ENCODE measurements around the gene PRKAR2A. TPM values are rescaled to one million over a fixed set of nuclear protein-coding genes. Genes with fewer than 3 reads are reported as not detected.
A peak's percentile ranks its signal among the peaks of the same experiment; 100 is the strongest.
"Not testable (repeated sequence)": the region's sequence is repeated elsewhere in the genome, so short reads cannot be mapped to it uniquely, and the experiment has no call there.

Gene PRKAR2A
- total RNA-seq, 2 donors from 2014 or later, result 23.0 to 35.7 TPM

- not testable (repeated sequence) for H3K27me3 Mint-ChIP-seq (ENCODE audit: low read depth); ATAC-seq (replicated peaks in 1 of 2); H3K4me3 Mint-ChIP-seq; DNase-seq; H3K27ac Mint-ChIP-seq; H3K36me3 Mint-ChIP-seq (ENCODE audit: insufficient read depth in 2 of 2); H3K9me3 Mint-ChIP-seq
- H3K4me1 Mint-ChIP-seq (ENCODE audit: low read depth), result peaks cover 12% of the 10 kb centered on the region
Measured at GRCh38 chr3:48827874-48828273, 19.8 kb downstream of the PRKAR2A start.

GRCh38 chr3:48826451-48826850 lies 21.2 kb downstream of the PRKAR2A start:
- H3K27ac Mint-ChIP-seq, result no peak overlapping the region
- H3K27me3 Mint-ChIP-seq (ENCODE audit: low read depth), result no peaks in the 10 kb centered on the region
- H3K9me3 Mint-ChIP-seq, result no peaks in the 10 kb centered on the region
- no peak overlapping the region for H3K4me3 Mint-ChIP-seq
- DNase-seq, result no peak
- peaks cover 12% of the 10 kb centered on the region for H3K4me1 Mint-ChIP-seq (ENCODE audit: low read depth)
- H3K36me3 Mint-ChIP-seq (ENCODE audit: insufficient read depth in 2 of 2), result no peaks in the 10 kb centered on the region
- ATAC-seq (replicated peaks in 1 of 2), result no peak

- no peak overlapping the region for H3K4me3 Mint-ChIP-seq
- H3K36me3 Mint-ChIP-seq (ENCODE audit: insufficient read depth in 2 of 2), result peaks cover 0 to 3% of the 10 kb centered on the region in 2 donors
- H3K9me3 Mint-ChIP-seq, result no peaks in the 10 kb centered on the region
- no peak for ATAC-seq (replicated peaks in 1 of 2)
- H3K27ac Mint-ChIP-seq, result no peak overlapping the region
- DNase-seq, result no peak
- H3K27me3 Mint-ChIP-seq (ENCODE audit: low read depth), result no peaks in the 10 kb centered on the region
- H3K4me1 Mint-ChIP-seq (ENCODE audit: low read depth), result peaks cover 19% of the 10 kb centered on the region
Measured at GRCh38 chr3:48820612-48821324, 26.9 kb downstream of the PRKAR2A start.

GRCh38 chr3:48819234-48820221 lies 28.1 kb downstream of the PRKAR2A start:
- DNase-seq (no peak), ATAC-seq (replicated peaks in 1 of 2) (no peak)
- Mint-ChIP-seq H3K27me3 (ENCODE audit: low read depth) (no peaks in the 10 kb centered on the region), H3K36me3 (ENCODE audit: insufficient read depth in 2 of 2) (peaks cover 0 to 3% of the 10 kb centered on the region in 2 donors), H3K4me1 (ENCODE audit: low read depth) (peaks cover 21% of the 10 kb centered on the region), H3K4me3 (no peak overlapping the region), H3K9me3 (no peaks in the 10 kb centered on the region), H3K27ac (no peak overlapping the region)

- DNase-seq (no peak), ATAC-seq (replicated peaks in 1 of 2) (no peak)
- Mint-ChIP-seq H3K27me3 (ENCODE audit: low read depth) (no peaks in the 10 kb centered on the region), H3K4me3 (peak overlapping the region; percentile 25 to 58), H3K36me3 (ENCODE audit: insufficient read depth in 2 of 2) (peaks cover 0 to 3% of the 10 kb centered on the region in 2 donors), H3K27ac (peak overlapping the region; percentile 93), H3K9me3 (peaks cover 0 to 2% of the 10 kb centered on the region in 2 donors), H3K4me1 (ENCODE audit: low read depth) (peaks cover 34% of the 10 kb centered on the region)
Measured at GRCh38 chr3:48811524-48811923, 36.1 kb downstream of the PRKAR2A start.

- Mint-ChIP-seq H3K36me3 (ENCODE audit: insufficient read depth in 2 of 2) (peaks cover 0 to 3% of the 10 kb centered on the region in 2 donors), H3K9me3 (no peaks in the 10 kb centered on the region), H3K27me3 (ENCODE audit: low read depth) (no peaks in the 10 kb centered on the region), H3K4me3 (no peak overlapping the region), H3K4me1 (ENCODE audit: low read depth) (peaks cover 5% of the 10 kb centered on the region), H3K27ac (no peak overlapping the region)
- DNase-seq (no peak), ATAC-seq (replicated peaks in 1 of 2) (no peak)
Measured at GRCh38 chr3:48804930-48805329, 42.7 kb downstream of the PRKAR2A start.

GRCh38 chr3:48800831-48801230 lies 46.8 kb downstream of the PRKAR2A start:
- ATAC-seq (replicated peaks in 1 of 2); H3K4me1 Mint-ChIP-seq (ENCODE audit: low read depth); H3K4me3 Mint-ChIP-seq; H3K36me3 Mint-ChIP-seq (ENCODE audit: insufficient read depth in 2 of 2); H3K9me3 Mint-ChIP-seq; H3K27ac Mint-ChIP-seq; H3K27me3 Mint-ChIP-seq (ENCODE audit: low read depth); DNase-seq: not testable (repeated sequence)

- ATAC-seq (replicated peaks in 1 of 2) (no peak), DNase-seq (no peak)
- Mint-ChIP-seq H3K27ac (no peak overlapping the region), H3K36me3 (ENCODE audit: insufficient read depth in 2 of 2) (peaks cover 0 to 3% of the 10 kb centered on the region in 2 donors), H3K4me1 (ENCODE audit: low read depth) (no peaks in the 10 kb centered on the region), H3K4me3 (no peak overlapping the region), H3K27me3 (ENCODE audit: low read depth) (no peaks in the 10 kb centered on the region), H3K9me3 (no peaks in the 10 kb centered on the region)
Measured at GRCh38 chr3:48798998-48799397, 48.7 kb downstream of the PRKAR2A start.

- no peaks in the 10 kb centered on the region for H3K27me3 Mint-ChIP-seq (ENCODE audit: low read depth)
- H3K4me1 Mint-ChIP-seq (ENCODE audit: low read depth), result no peaks in the 10 kb centered on the region
- DNase-seq, result no peak
- no peak overlapping the region for H3K4me3 Mint-ChIP-seq
- peaks cover 0 to 2% of the 10 kb centered on the region in 2 donors for H3K36me3 Mint-ChIP-seq (ENCODE audit: insufficient read depth in 2 of 2)
- ATAC-seq (replicated peaks in 1 of 2), result no peak
- H3K27ac Mint-ChIP-seq, result no peak overlapping the region
- no peaks in the 10 kb centered on the region for H3K9me3 Mint-ChIP-seq
Measured at GRCh38 chr3:48797626-48798025, 50.0 kb downstream of the PRKAR2A start.

GRCh38 chr3:48795997-48796732 lies 51.5 kb downstream of the PRKAR2A start:
- no peak overlapping the region for H3K27ac Mint-ChIP-seq
- no peaks in the 10 kb centered on the region for H3K9me3 Mint-ChIP-seq
- H3K4me1 Mint-ChIP-seq (ENCODE audit: low read depth), result no peaks in the 10 kb centered on the region
- H3K36me3 Mint-ChIP-seq (ENCODE audit: insufficient read depth in 2 of 2), result peaks cover 0 to 2% of the 10 kb centered on the region in 2 donors
- no peak overlapping the region for H3K4me3 Mint-ChIP-seq
- DNase-seq (no peak), ATAC-seq (replicated peaks in 1 of 2) (no peak)
- H3K27me3 Mint-ChIP-seq (ENCODE audit: low read depth), result no peaks in the 10 kb centered on the region

- H3K27ac Mint-ChIP-seq; H3K36me3 Mint-ChIP-seq (ENCODE audit: insufficient read depth in 2 of 2); H3K27me3 Mint-ChIP-seq (ENCODE audit: low read depth); ATAC-seq (replicated peaks in 1 of 2); H3K9me3 Mint-ChIP-seq; DNase-seq; H3K4me1 Mint-ChIP-seq (ENCODE audit: low read depth); H3K4me3 Mint-ChIP-seq: not testable (repeated sequence)
Measured at GRCh38 chr3:48793484-48793883, 54.2 kb downstream of the PRKAR2A start.

GRCh38 chr3:48789665-48790064 lies 58.0 kb downstream of the PRKAR2A start:
- peaks cover 9% of the 10 kb centered on the region for H3K4me1 Mint-ChIP-seq (ENCODE audit: low read depth)
- no peaks in the 10 kb centered on the region for H3K9me3 Mint-ChIP-seq
- H3K4me3 Mint-ChIP-seq, result no peak overlapping the region
- no peaks in the 10 kb centered on the region for H3K27me3 Mint-ChIP-seq (ENCODE audit: low read depth)
- peak overlapping the region; percentile 58 for H3K27ac Mint-ChIP-seq
- no peak for DNase-seq
- peaks cover 0 to 2% of the 10 kb centered on the region in 2 donors for H3K36me3 Mint-ChIP-seq (ENCODE audit: insufficient read depth in 2 of 2)
- ATAC-seq (replicated peaks in 1 of 2), result no peak
